LNCaP clone FGC (cell line): Measurements from ENCODE around the gene GAS6.

Experiments
- DNase-seq: peaks from one replicate; pipeline ENCODE4 v3.0.0-alpha.2; 2011; ENCODE audit warnings: low read depth
- H3K4me3 ChIP-seq: 2 replicates; pipeline ENCODE4 v1.5.1; 2011; ENCODE audit warnings: mild to moderate bottlenecking, low read depth, low read length, control low read depth
- TF ChIP-seq, protein P1 (sequence below): IDR thresholded peaks from 2 replicates; pipeline ENCODE4 v1.5.1; 2012; ENCODE audit warnings: mild to moderate bottlenecking; ENCODE audit not compliant: control insufficient read depth, insufficient read depth; ENCODE audit errors: extremely low read depth

GAS6 gene

DNA sequence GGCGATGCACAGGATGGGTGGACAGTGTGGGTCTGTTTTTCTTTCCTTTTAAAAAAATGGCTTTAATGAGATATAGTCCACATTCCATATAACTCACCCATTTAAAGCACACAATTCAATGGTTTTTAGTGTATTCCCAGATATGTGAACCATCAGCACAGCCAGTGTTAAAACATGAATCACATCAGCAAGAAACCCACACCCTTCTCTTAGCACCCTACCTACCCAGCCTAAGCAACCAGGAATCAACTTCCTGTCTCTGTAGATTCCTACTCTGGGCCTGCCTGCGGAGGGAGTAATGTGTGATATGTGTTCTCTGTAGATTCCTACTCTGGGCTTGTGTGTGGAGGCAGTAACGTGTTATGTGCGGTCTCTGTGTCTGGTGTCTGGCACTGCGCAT is 92.9 kb downstream of the GAS6 start:
- H3K4me3 ChIP-seq: no peak overlapping the region
- TF ChIP-seq, protein P1, sequence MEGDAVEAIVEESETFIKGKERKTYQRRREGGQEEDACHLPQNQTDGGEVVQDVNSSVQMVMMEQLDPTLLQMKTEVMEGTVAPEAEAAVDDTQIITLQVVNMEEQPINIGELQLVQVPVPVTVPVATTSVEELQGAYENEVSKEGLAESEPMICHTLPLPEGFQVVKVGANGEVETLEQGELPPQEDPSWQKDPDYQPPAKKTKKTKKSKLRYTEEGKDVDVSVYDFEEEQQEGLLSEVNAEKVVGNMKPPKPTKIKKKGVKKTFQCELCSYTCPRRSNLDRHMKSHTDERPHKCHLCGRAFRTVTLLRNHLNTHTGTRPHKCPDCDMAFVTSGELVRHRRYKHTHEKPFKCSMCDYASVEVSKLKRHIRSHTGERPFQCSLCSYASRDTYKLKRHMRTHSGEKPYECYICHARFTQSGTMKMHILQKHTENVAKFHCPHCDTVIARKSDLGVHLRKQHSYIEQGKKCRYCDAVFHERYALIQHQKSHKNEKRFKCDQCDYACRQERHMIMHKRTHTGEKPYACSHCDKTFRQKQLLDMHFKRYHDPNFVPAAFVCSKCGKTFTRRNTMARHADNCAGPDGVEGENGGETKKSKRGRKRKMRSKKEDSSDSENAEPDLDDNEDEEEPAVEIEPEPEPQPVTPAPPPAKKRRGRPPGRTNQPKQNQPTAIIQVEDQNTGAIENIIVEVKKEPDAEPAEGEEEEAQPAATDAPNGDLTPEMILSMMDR: no peak
- DNase-seq: no peak
